ENCODE results near the gene SLC17A2.

The SLC17A2 gene

GRCh38 chr6:25918083-25918683 lies 12.3 kb downstream of the SLC17A2 start:
- no peak for DNase-seq

- no peak for DNase-seq
Measured at GRCh38 chr6:25916789-25917490, 13.6 kb downstream of the SLC17A2 start.

GRCh38 chr6:25916330-25916729 lies 14.2 kb downstream of the SLC17A2 start:
- no peak for DNase-seq

- no peak for DNase-seq
Measured at GRCh38 chr6:25913741-25914140, 16.8 kb downstream of the SLC17A2 start.

GRCh38 chr6:25911351-25911750 lies 19.1 kb downstream of the SLC17A2 start:
- DNase-seq, result no peak

GRCh38 chr6:25907475-25908014 lies 22.9 kb downstream of the SLC17A2 start:
- DNase-seq, result no peak

- DNase-seq, result no peak
Measured at GRCh38 chr6:25903467-25904099, 26.9 kb downstream of the SLC17A2 start.

GRCh38 chr6:25902071-25902470 lies 28.4 kb downstream of the SLC17A2 start:
- no peak for DNase-seq

- DNase-seq, result no peak
Measured at GRCh38 chr6:25900843-25901242, 29.6 kb downstream of the SLC17A2 start.

GRCh38 chr6:25899580-25900408 lies 30.7 kb downstream of the SLC17A2 start:
- no peak for DNase-seq

GRCh38 chr6:25899123-25899522 lies 31.4 kb downstream of the SLC17A2 start:
- no peak for DNase-seq

GRCh38 chr6:25898289-25898977 lies 32.1 kb downstream of the SLC17A2 start:
- DNase-seq, result no peak

GRCh38 chr6:25896252-25896651 lies 34.2 kb downstream of the SLC17A2 start:
- no peak for DNase-seq

GRCh38 chr6:25895771-25896170 lies 34.7 kb downstream of the SLC17A2 start:
- no peak for DNase-seq

GRCh38 chr6:25893778-25894177 lies 36.7 kb downstream of the SLC17A2 start:
- no peak for DNase-seq

- DNase-seq, result no peak
Measured at GRCh38 chr6:25892877-25893276, 37.6 kb downstream of the SLC17A2 start.

- no peak for DNase-seq
Measured at GRCh38 chr6:25889877-25890853, 40.3 kb downstream of the SLC17A2 start.

GRCh38 chr6:25888626-25889025 lies 41.9 kb downstream of the SLC17A2 start:
- DNase-seq, result no peak

GRCh38 chr6:25886066-25886465 lies 44.4 kb downstream of the SLC17A2 start:
- no peak for DNase-seq

GRCh38 chr6:25883991-25884390 lies 46.5 kb downstream of the SLC17A2 start:
- DNase-seq, result no peak

GRCh38 chr6:25883536-25883935 lies 47.0 kb downstream of the SLC17A2 start:
- DNase-seq, result no peak
